Tibial nerve (tissue), 4 donors: ENCODE measurements around the gene MED15.

Experiments used
- CTCF ChIP-seq, 5 experiments: fragments of 200-600 bp in 3 of 5; fragments of 450-650 bp in 2 of 5; sonication (generic) in 3 of 5; IDR thresholded peaks; one replicate each; pipeline ENCODE4 v1.5.1; 2016 to 2019; ENCODE audit warnings: antibody characterized with exemption in 5 of 5, mild to moderate bottlenecking in 3 of 5, moderate library complexity in 2 of 5
- EP300 ChIP-seq, 2 donors: sonication (generic); formaldehyde crosslinking; IDR thresholded peaks; one replicate each; pipeline ENCODE4 v1.6.1; 2017; ENCODE audit warnings: antibody characterized with exemption in 2 of 2, mild to moderate bottlenecking in 1 of 2
- POLR2A ChIP-seq, 2 donors: fragments of 450-650 bp; IDR thresholded peaks; one replicate each; pipeline ENCODE4 v1.6.1; 2017; ENCODE audit warnings: antibody characterized with exemption in 2 of 2, mild to moderate bottlenecking in 2 of 2, moderate library complexity in 2 of 2

GRCh38 chr22:20615021-20615420, 107.6 kb downstream of the MED15 start:
- TF ChIP-seq CTCF (IDR thresholded peaks at IDR 0.05) (no peak), POLR2A (IDR thresholded peaks at IDR 0.05) (no peak), EP300 (IDR thresholded peaks at IDR 0.05) (no peak)
